ENCODE measurements around the gene AAR2. TPM values are rescaled to one million over a fixed set of nuclear protein-coding genes. Genes with fewer than 3 reads are reported as not detected.

AAR2 gene
- total RNA-seq, 1 experiment from 2014 or later, result 22.5 TPM

GRCh38 chr20:36297656-36298055 is 61.4 kb downstream of the AAR2 start:
- Mint-ChIP-seq H3K4me1 (no peaks in the 10 kb centered on the region; the same call in 1 of the 2 replicates), H3K36me3 (no peaks in the 10 kb centered on the region), H3K27ac (no peak overlapping the region), H3K27me3 (ENCODE audit: low read depth) (peaks cover 2% of the 10 kb centered on the region; the same call in 1 of the 2 replicates), H3K9me3 (no peaks in the 10 kb centered on the region), H3K4me3 (no peak overlapping the region)
- no peak for DNase-seq (ENCODE audit: low spot score)
- CTCF ChIA-PET, result interaction anchor here (1.3 to 2.1 kb wide), 2 partner anchors 95 to 102 kb away, joined by 3 to 7 read pairs; no protein-coding TSS in a partner anchor
- TF ChIP-seq TEAD4 (CRISPR knock-in tag; IDR thresholded peaks at IDR 0.05), result no peak
- TF ChIP-seq SMAD4 (CRISPR knock-in tag; IDR thresholded peaks at IDR 0.05), result no peak
- TF ChIP-seq ZNF416 (CRISPR knock-in tag; IDR thresholded peaks at IDR 0.05), result no peak
- TF ChIP-seq ZMAT4 (CRISPR knock-in tag; IDR thresholded peaks at IDR 0.05), result no peak
- TF ChIP-seq, protein P1, sequence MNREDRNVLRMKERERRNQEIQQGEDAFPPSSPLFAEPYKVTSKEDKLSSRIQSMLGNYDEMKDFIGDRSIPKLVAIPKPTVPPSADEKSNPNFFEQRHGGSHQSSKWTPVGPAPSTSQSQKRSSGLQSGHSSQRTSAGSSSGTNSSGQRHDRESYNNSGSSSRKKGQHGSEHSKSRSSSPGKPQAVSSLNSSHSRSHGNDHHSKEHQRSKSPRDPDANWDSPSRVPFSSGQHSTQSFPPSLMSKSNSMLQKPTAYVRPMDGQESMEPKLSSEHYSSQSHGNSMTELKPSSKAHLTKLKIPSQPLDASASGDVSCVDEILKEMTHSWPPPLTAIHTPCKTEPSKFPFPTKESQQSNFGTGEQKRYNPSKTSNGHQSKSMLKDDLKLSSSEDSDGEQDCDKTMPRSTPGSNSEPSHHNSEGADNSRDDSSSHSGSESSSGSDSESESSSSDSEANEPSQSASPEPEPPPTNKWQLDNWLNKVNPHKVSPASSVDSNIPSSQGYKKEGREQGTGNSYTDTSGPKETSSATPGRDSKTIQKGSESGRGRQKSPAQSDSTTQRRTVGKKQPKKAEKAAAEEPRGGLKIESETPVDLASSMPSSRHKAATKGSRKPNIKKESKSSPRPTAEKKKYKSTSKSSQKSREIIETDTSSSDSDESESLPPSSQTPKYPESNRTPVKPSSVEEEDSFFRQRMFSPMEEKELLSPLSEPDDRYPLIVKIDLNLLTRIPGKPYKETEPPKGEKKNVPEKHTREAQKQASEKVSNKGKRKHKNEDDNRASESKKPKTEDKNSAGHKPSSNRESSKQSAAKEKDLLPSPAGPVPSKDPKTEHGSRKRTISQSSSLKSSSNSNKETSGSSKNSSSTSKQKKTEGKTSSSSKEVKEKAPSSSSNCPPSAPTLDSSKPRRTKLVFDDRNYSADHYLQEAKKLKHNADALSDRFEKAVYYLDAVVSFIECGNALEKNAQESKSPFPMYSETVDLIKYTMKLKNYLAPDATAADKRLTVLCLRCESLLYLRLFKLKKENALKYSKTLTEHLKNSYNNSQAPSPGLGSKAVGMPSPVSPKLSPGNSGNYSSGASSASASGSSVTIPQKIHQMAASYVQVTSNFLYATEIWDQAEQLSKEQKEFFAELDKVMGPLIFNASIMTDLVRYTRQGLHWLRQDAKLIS (CRISPR knock-in tag; IDR thresholded peaks at IDR 0.05; ENCODE audit: borderline replicate concordance), result no peak
- TF ChIP-seq CTCF (IDR thresholded peaks at IDR 0.05), result no peak
- TF ChIP-seq ZNF425 (CRISPR knock-in tag; conservative IDR thresholded peaks at IDR 0.05), result no peak
- TF ChIP-seq CREB1 (CRISPR knock-in tag; IDR thresholded peaks at IDR 0.05), result no peak
- TF ChIP-seq E2F5 (CRISPR knock-in tag; IDR thresholded peaks at IDR 0.05), result no peak
- TF ChIP-seq, protein P2, sequence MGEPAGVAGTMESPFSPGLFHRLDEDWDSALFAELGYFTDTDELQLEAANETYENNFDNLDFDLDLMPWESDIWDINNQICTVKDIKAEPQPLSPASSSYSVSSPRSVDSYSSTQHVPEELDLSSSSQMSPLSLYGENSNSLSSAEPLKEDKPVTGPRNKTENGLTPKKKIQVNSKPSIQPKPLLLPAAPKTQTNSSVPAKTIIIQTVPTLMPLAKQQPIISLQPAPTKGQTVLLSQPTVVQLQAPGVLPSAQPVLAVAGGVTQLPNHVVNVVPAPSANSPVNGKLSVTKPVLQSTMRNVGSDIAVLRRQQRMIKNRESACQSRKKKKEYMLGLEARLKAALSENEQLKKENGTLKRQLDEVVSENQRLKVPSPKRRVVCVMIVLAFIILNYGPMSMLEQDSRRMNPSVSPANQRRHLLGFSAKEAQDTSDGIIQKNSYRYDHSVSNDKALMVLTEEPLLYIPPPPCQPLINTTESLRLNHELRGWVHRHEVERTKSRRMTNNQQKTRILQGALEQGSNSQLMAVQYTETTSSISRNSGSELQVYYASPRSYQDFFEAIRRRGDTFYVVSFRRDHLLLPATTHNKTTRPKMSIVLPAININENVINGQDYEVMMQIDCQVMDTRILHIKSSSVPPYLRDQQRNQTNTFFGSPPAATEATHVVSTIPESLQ (CRISPR knock-in tag; IDR thresholded peaks at IDR 0.05), result no peak
- no peak for ATAC-seq
- POLR2A ChIA-PET, result no interaction called here

- TF ChIP-seq ZNF671 (CRISPR knock-in tag; IDR thresholded peaks at IDR 0.05), result no peak
- no peak for TF ChIP-seq SMAD3 (CRISPR knock-in tag; IDR thresholded peaks at IDR 0.05; ENCODE audit: borderline replicate concordance)
- TF ChIP-seq, protein P3, sequence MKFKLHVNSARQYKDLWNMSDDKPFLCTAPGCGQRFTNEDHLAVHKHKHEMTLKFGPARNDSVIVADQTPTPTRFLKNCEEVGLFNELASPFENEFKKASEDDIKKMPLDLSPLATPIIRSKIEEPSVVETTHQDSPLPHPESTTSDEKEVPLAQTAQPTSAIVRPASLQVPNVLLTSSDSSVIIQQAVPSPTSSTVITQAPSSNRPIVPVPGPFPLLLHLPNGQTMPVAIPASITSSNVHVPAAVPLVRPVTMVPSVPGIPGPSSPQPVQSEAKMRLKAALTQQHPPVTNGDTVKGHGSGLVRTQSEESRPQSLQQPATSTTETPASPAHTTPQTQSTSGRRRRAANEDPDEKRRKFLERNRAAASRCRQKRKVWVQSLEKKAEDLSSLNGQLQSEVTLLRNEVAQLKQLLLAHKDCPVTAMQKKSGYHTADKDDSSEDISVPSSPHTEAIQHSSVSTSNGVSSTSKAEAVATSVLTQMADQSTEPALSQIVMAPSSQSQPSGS (CRISPR knock-in tag; IDR thresholded peaks at IDR 0.05; ENCODE audit: borderline replicate concordance, low read depth), result no peak
- no peak for TF ChIP-seq OVOL2 (CRISPR knock-in tag; IDR thresholded peaks at IDR 0.05; ENCODE audit: borderline replicate concordance)
- POLR2A ChIA-PET, result no interaction called here
- H3K27me3 Mint-ChIP-seq (ENCODE audit: low read depth), result peaks cover 2% of the 10 kb centered on the region; the same call in 1 of the 2 replicates
These were observed 61.8 kb downstream of the AAR2 start for GRCh38 chr20:36298061-36298460.

More at GRCh38 chr20:36298061-36298460, 61.8 kb downstream of the AAR2 start:
- CTCF ChIA-PET, result interaction anchor here (1.3 to 2.1 kb wide), 2 partner anchors 95 to 102 kb away, joined by 3 to 7 read pairs; no protein-coding TSS in a partner anchor
- ATAC-seq (no peak), DNase-seq (ENCODE audit: low spot score) (no peak)
- Mint-ChIP-seq H3K27ac (no peak overlapping the region), H3K9me3 (no peaks in the 10 kb centered on the region), H3K4me3 (no peak overlapping the region), H3K36me3 (no peaks in the 10 kb centered on the region), H3K4me1 (peaks cover 2% of the 10 kb centered on the region; the same call in 1 of the 2 replicates)
